H9 (cell line): ENCODE results near the gene SMPD2. TPM values are rescaled to one million over a fixed set of nuclear protein-coding genes. Genes with fewer than 3 reads are reported as not detected.

Source experiments
- DNase-seq: peaks from one replicate; pipeline ENCODE4 v3.0.0-alpha.2; 2017
- H2AFZ ChIP-seq: one replicate; pipeline ENCODE4 v1.6.1; 2013; ENCODE audit warnings: mild to moderate bottlenecking, low read length, control low read depth, moderate library complexity
- H2AK5ac ChIP-seq: 2 replicates; pipeline ENCODE4 v1.6.1; 2013; ENCODE audit warnings: low read length, control low read depth, mixed read lengths; ENCODE audit not compliant: insufficient read length
- H2BK120ac ChIP-seq: one replicate; pipeline ENCODE4 v1.6.1; 2013; ENCODE audit warnings: low read depth, mild to moderate bottlenecking, low read length, control low read depth, inconsistent platforms; ENCODE audit not compliant: poor library complexity, severe bottlenecking
- H2BK12ac ChIP-seq: 2 replicates; pipeline ENCODE4 v1.6.1; 2013; ENCODE audit warnings: low read length, control low read depth, mixed read lengths, low read depth; ENCODE audit not compliant: insufficient read length
- H2BK15ac ChIP-seq: 2 replicates; pipeline ENCODE4 v1.6.1; 2013; ENCODE audit warnings: low read depth, low read length, control low read depth
- H2BK20ac ChIP-seq: one replicate; pipeline ENCODE4 v1.6.1; 2013; ENCODE audit warnings: low read depth, mild to moderate bottlenecking, low read length, control low read depth, inconsistent platforms; ENCODE audit not compliant: poor library complexity, severe bottlenecking
- H2BK5ac ChIP-seq: 2 replicates; pipeline ENCODE4 v1.6.1; 2013; ENCODE audit warnings: low read length, control low read depth, mixed read lengths; ENCODE audit not compliant: insufficient read length
- H3K14ac ChIP-seq: 2 replicates; pipeline ENCODE4 v1.6.1; 2013; ENCODE audit warnings: low read length, control low read depth; ENCODE audit not compliant: insufficient read depth
- H3K18ac ChIP-seq: 2 replicates; pipeline ENCODE4 v1.6.1; 2013; ENCODE audit warnings: low read depth, mild to moderate bottlenecking, mixed read lengths, low read length, control low read depth; ENCODE audit not compliant: insufficient read length
- H3K23ac ChIP-seq: 2 replicates; pipeline ENCODE4 v1.6.1; 2013; ENCODE audit warnings: low read length, control low read depth, mixed read lengths, low read depth; ENCODE audit not compliant: insufficient read length
- H3K23me2 ChIP-seq: 2 replicates; pipeline ENCODE4 v1.6.1; 2013; ENCODE audit warnings: low read depth, mild to moderate bottlenecking, mixed read lengths, low read length, control low read depth; ENCODE audit not compliant: insufficient read length, poor library complexity, severe bottlenecking
- H3K27ac ChIP-seq: 2 replicates; pipeline ENCODE4 v1.5.1; 2013; ENCODE audit warnings: low read length, control low read depth, mixed read lengths, low read depth; ENCODE audit not compliant: insufficient read length
- H3K27me3 ChIP-seq: 2 replicates; pipeline ENCODE4 v1.6.1; 2013; ENCODE audit warnings: low read length, control low read depth, inconsistent platforms; ENCODE audit not compliant: insufficient read depth
- H3K4ac ChIP-seq: 2 replicates; pipeline ENCODE4 v1.6.1; 2013; ENCODE audit warnings: low read depth, mild to moderate bottlenecking, control low read depth, inconsistent platforms, low read length, moderate library complexity
- H3K4me1 ChIP-seq: 2 replicates; pipeline ENCODE4 v1.6.1; 2013; ENCODE audit warnings: low read length, control low read depth, inconsistent platforms; ENCODE audit not compliant: insufficient read depth
- H3K4me2 ChIP-seq: 2 replicates; pipeline ENCODE4 v1.6.1; 2013; ENCODE audit warnings: low read length, control low read depth, mixed read lengths; ENCODE audit not compliant: insufficient read length, insufficient read depth
- H3K56ac ChIP-seq: 2 replicates; pipeline ENCODE4 v1.6.1; 2013; ENCODE audit warnings: low read depth, mild to moderate bottlenecking, mixed read lengths, low read length, control low read depth; ENCODE audit not compliant: insufficient read length
- H3K79me1 ChIP-seq: 2 replicates; pipeline ENCODE4 v1.6.1; 2013; ENCODE audit warnings: low read depth, mild to moderate bottlenecking, moderate library complexity, low read length, control low read depth, inconsistent platforms; ENCODE audit not compliant: insufficient read depth, poor library complexity, severe bottlenecking
- H3K79me2 ChIP-seq: 2 replicates; pipeline ENCODE4 v1.6.1; 2013; ENCODE audit warnings: low read length, control low read depth, inconsistent platforms; ENCODE audit not compliant: insufficient read depth
- H3K9ac ChIP-seq: 2 replicates; pipeline ENCODE4 v1.6.1; 2013; ENCODE audit warnings: low read length, control low read depth, mixed read lengths; ENCODE audit not compliant: insufficient read length; ENCODE audit errors: extremely low read depth
- H3K9me3 ChIP-seq: one replicate; pipeline ENCODE4 v1.6.1; 2013; ENCODE audit warnings: low read depth, low read length, inconsistent platforms; ENCODE audit not compliant: control insufficient read depth
- H3T11ph ChIP-seq: one replicate; pipeline ENCODE4 v1.6.1; 2013; ENCODE audit warnings: mild to moderate bottlenecking, low read length, control low read depth, inconsistent platforms
- H4K20me1 ChIP-seq: one replicate; pipeline ENCODE4 v1.6.1; 2013; ENCODE audit not compliant: control insufficient read depth, insufficient read length, insufficient read depth
- H4K5ac ChIP-seq: 2 replicates; pipeline ENCODE4 v1.6.1; 2013; ENCODE audit warnings: low read depth, mild to moderate bottlenecking, mixed read lengths, low read length, control low read depth; ENCODE audit not compliant: insufficient read length
- H4K8ac ChIP-seq: replicated peaks from 2 replicates; pipeline ENCODE4 v1.6.1; 2013; ENCODE audit warnings: low read length, control low read depth, mixed read lengths, low read depth; ENCODE audit not compliant: insufficient read length
- H4K91ac ChIP-seq: 2 replicates; pipeline ENCODE4 v1.6.1; 2013; ENCODE audit warnings: low read depth, mild to moderate bottlenecking, moderate library complexity, mixed read lengths, low read length, control low read depth; ENCODE audit not compliant: insufficient read length
- H3K27ac Mint-ChIP-seq, 3 experiments: 2 replicates in 2 of 3; 3 replicates in 1 of 3; pipeline ENCODE4 v1.8.0; 2020 to 2021; ENCODE audit warnings: mixed read lengths in 3 of 3, mild to moderate bottlenecking in 1 of 3, moderate library complexity in 1 of 3
- H3K27me3 Mint-ChIP-seq: 2 replicates; pipeline ENCODE4 v1.8.0; 2021; ENCODE audit warnings: low read depth, mild to moderate bottlenecking, moderate library complexity, mixed read lengths
- H3K36me3 Mint-ChIP-seq, 3 experiments: 2 replicates in 2 of 3; 3 replicates in 1 of 3; pipeline ENCODE4 v1.8.0; 2020 to 2021; ENCODE audit warnings: low read depth in 3 of 3, mixed read lengths in 3 of 3; ENCODE audit not compliant: insufficient read depth in 1 of 3
- H3K4me1 Mint-ChIP-seq, 2 experiments: 2 replicates each; pipeline ENCODE4 v1.8.0; 2020; ENCODE audit warnings: mixed read lengths in 2 of 2
- H3K4me3 Mint-ChIP-seq, 2 experiments: 2 replicates in 1 of 2; 3 replicates in 1 of 2; pipeline ENCODE4 v1.8.0; 2020 to 2021; ENCODE audit warnings: mild to moderate bottlenecking in 2 of 2, mixed read lengths in 2 of 2, moderate library complexity in 1 of 2
- H3K9me3 Mint-ChIP-seq, 2 experiments: 2 replicates in 1 of 2; 3 replicates in 1 of 2; pipeline ENCODE4 v1.8.0; 2020; ENCODE audit warnings: mild to moderate bottlenecking in 2 of 2, mixed read lengths in 2 of 2, moderate library complexity in 1 of 2
- CTCF ChIP-seq: fragments of 200-600 bp; sonication (generic); conservative IDR thresholded peaks from 3 replicates; pipeline ENCODE4 v1.8.0; 2021; ENCODE audit warnings: antibody characterized with exemption, mild to moderate bottlenecking
- WGBS: extraction: QIAGEN DNeasy Blood & Tissue Kit; methylation state at CpG from one replicate; pipeline ENCODE4 v1.1.7; 2013; ENCODE audit warnings: missing lambda C conversion rate, low lambda C conversion rate, mixed read lengths; ENCODE audit not compliant: insufficient read length; ENCODE audit errors: extremely low coverage; 5-methylcytosine and 5-hydroxymethylcytosine counted together
- total RNA-seq: library from RNA; stranded (reverse); gene quantifications from 2 replicates; pipeline ENCODE4 v1.2.1, GENCODE V29; 2021

SMPD2 gene
- total RNA-seq, 1 experiment from 2014 or later = 13.0 TPM

DNA sequence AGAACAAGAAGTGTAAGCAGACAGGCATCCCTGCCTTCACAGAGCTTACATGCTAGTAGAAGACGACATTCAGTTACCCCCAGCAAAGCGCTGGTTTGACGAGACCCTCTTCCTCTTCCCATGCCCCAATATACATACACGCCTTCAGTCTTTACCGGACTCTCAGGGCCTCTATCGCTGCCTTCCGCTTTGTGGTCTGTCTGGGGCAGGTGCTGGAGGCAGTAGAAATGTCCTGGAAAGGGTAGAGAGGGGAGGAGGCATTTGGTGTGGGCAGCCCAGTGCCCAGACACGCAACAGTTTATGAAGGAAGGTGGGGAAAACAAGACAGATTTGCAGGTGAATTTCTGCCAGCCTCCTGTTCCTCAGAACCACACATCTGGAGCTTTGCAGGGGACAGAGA is 6.0 kb downstream of the SMPD2 start:
- H3T11ph ChIP-seq = no peak overlapping the region
- no peak overlapping the region for H3K18ac ChIP-seq
- Mint-ChIP-seq H3K27ac (no peak overlapping the region), H3K4me1 (peaks cover 7 to 9% of the 10 kb centered on the region in 2 experiments), H3K27me3 (no peaks in the 10 kb centered on the region), H3K36me3 (peaks cover 23 to 75% (median 56%) of the 10 kb centered on the region in 3 experiments), H3K4me3 (no peak overlapping the region; a peak in 1 of 5 replicates), H3K9me3 (no peaks in the 10 kb centered on the region; a peak in 1 of 5 replicates)
- no peaks in the 10 kb centered on the region for H3K79me2 ChIP-seq
- H2BK12ac ChIP-seq = no peak overlapping the region
- H3K27ac ChIP-seq = no peak overlapping the region
- no peak overlapping the region for H4K5ac ChIP-seq
- DNase-seq = no peak
- H3K23ac ChIP-seq = no peak overlapping the region
- H2AFZ ChIP-seq = no peak overlapping the region
- no peak overlapping the region for H2BK120ac ChIP-seq
- no peak for TF ChIP-seq CTCF
- H3K9me3 ChIP-seq = no peaks in the 10 kb centered on the region
- no peak overlapping the region for H2BK20ac ChIP-seq
- H3K23me2 ChIP-seq = peaks cover under 1% of the 10 kb centered on the region
- no peaks in the 10 kb centered on the region for H3K79me1 ChIP-seq
- peaks cover 2% of the 10 kb centered on the region; the same call in 1 of the 2 replicates for H3K4me1 ChIP-seq
- no peak overlapping the region for H3K4ac ChIP-seq
- no CpG with 5 or more reads among the region's 8 CpGs for WGBS
- H3K14ac ChIP-seq = no peak overlapping the region
- H3K27me3 ChIP-seq = no peaks in the 10 kb centered on the region
- H3K56ac ChIP-seq = no peak overlapping the region
- no peak overlapping the region for H2AK5ac ChIP-seq
- H4K20me1 ChIP-seq = no peaks in the 10 kb centered on the region
- H4K8ac ChIP-seq = no peak overlapping the region
- H4K91ac ChIP-seq = no peak overlapping the region
- H3K9ac ChIP-seq = no peak overlapping the region
- H2BK15ac ChIP-seq = no peak overlapping the region
- H3K4me2 ChIP-seq = no peak overlapping the region
- no peak overlapping the region for H2BK5ac ChIP-seq
